ENCODE measurements around the gene KCNMB2. TPM values are rescaled to one million over a fixed set of nuclear protein-coding genes. Genes with fewer than 3 reads are reported as not detected.
A peak's percentile ranks its signal among the peaks of the same experiment; 100 is the strongest.
"Not testable (repeated sequence)": the region's sequence is repeated elsewhere in the genome, so short reads cannot be mapped to it uniquely, and the experiment has no call there.

Gene KCNMB2
- total and polyA plus RNA-seq, 4 donors, result 7.8 to 22.9 (median 15.9) TPM

DNA sequence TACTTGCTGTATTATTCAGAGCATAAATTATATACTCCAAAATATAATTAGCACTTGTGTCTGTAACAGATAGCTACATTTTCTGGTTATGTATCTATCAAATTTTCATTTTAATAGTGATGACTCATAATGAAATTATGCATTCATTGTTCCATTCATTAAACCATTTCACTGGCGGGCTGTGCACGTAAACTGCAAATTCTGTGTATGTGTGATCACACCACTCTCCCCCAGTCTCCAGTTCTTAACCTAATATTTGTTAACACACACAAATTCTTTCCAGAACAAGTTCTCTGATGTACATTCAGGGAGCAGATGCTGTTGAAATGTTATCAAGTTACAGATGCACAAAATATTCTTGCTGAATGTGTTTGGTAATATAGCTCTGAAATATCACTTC lies 3.8 kb upstream of the KCNMB2 start:
- Histone ChIP-seq H3K27me3 (ENCODE audit: control insufficient read depth, insufficient read depth, low read length) (no peaks in the 10 kb centered on the region), H3K4me1 (ENCODE audit: control insufficient read depth, insufficient read depth, low read length) (no peaks in the 10 kb centered on the region), H3K9me3 (ENCODE audit: control insufficient read depth, insufficient read depth, low read length) (no peaks in the 10 kb centered on the region), H3K36me3 (ENCODE audit: control insufficient read depth, insufficient read depth, low read length) (no peaks in the 10 kb centered on the region), H3K27ac (ENCODE audit: low read depth, low read length) (no peak overlapping the region), H3K4me3 (ENCODE audit: low read depth, low read length) (no peak overlapping the region)
- no peak for DNase-seq (ENCODE audit: low read depth in 4 of 6, low spot score in 6 of 6)
- WGBS (ENCODE audit: insufficient coverage), result no CpG with 5 or more reads among the region's 2 CpGs

DNA sequence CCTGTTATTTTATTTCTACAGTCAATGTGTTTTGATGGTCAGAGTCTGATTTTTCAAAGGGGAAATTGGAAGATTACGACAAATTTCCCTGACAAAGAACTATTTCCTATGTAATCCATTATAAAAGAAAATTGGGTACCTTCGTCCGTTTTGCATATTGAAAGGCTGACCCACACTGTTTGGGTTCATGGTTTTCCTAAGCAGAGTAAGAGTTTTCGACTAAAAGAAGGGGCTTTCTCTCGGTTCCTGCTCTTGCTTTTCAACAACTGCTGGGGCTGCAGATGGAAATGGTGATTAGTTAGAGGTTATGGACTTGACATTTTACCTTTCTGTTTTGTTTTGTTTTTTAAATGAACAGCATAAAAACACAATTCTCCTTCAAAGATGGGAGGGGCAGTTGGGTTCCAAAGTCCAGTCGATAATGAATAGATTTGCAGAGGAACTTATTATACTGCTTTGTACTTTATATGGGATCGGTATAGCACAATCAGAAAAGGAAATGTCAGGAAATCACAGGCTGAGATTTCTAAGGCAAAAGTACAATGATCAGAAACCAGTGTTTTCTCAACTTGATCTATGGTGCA lies 978 bp downstream of the KCNMB2 start:
- peak in 4 of 6 donors; percentile 12 to 66 (median 30) for DNase-seq (ENCODE audit: low read depth in 4 of 6, low spot score in 6 of 6)
- 24% methylated on average over 2 of the region's 7 CpGs for WGBS (ENCODE audit: insufficient coverage)
- H3K27ac ChIP-seq (ENCODE audit: low read depth, low read length), result peak overlapping the region; percentile 22

DNA sequence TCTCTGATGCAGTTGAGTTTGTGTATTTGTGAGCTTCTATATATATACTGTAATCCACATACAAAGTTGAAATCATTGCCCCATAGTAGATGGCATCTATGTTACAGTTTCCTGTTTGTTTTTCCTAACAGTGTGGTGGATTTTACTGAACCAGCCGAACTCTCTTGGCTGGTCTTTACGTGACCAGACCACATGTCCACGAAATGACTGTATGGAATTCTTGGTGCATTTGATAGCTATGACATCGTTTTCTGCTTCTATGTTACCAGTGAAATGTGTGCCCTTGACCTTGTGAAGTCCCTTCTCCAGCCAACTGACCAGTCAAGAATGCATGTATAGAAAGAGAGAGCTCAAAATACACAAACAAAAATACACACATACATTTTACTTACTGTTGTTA lies 1.8 kb downstream of the KCNMB2 start:
- H3K4me1 ChIP-seq (ENCODE audit: control insufficient read depth, insufficient read depth, low read length), result no peaks in the 10 kb centered on the region
- WGBS (ENCODE audit: insufficient coverage), result 80% methylated on average over 3 of the region's 4 CpGs
- peak overlapping the region; percentile 64 for H3K4me3 ChIP-seq (ENCODE audit: low read depth, low read length)
- no peak overlapping the region for H3K27ac ChIP-seq (ENCODE audit: low read depth, low read length)
- no peaks in the 10 kb centered on the region for H3K9me3 ChIP-seq (ENCODE audit: control insufficient read depth, insufficient read depth, low read length)
- H3K27me3 ChIP-seq (ENCODE audit: control insufficient read depth, insufficient read depth, low read length), result no peaks in the 10 kb centered on the region
- DNase-seq (ENCODE audit: low read depth in 4 of 6, low spot score in 6 of 6), result peak in 3 of 6 donors; percentile 6 to 44 (median 15)
- H3K36me3 ChIP-seq (ENCODE audit: control insufficient read depth, insufficient read depth, low read length), result no peaks in the 10 kb centered on the region

More for the DNA sequence above, 978 bp downstream of the KCNMB2 start:
- Histone ChIP-seq H3K9me3 (ENCODE audit: control insufficient read depth, insufficient read depth, low read length) (no peaks in the 10 kb centered on the region), H3K36me3 (ENCODE audit: control insufficient read depth, insufficient read depth, low read length) (no peaks in the 10 kb centered on the region), H3K4me3 (ENCODE audit: low read depth, low read length) (peak overlapping the region; percentile 64), H3K27me3 (ENCODE audit: control insufficient read depth, insufficient read depth, low read length) (no peaks in the 10 kb centered on the region), H3K4me1 (ENCODE audit: control insufficient read depth, insufficient read depth, low read length) (no peaks in the 10 kb centered on the region)

DNA sequence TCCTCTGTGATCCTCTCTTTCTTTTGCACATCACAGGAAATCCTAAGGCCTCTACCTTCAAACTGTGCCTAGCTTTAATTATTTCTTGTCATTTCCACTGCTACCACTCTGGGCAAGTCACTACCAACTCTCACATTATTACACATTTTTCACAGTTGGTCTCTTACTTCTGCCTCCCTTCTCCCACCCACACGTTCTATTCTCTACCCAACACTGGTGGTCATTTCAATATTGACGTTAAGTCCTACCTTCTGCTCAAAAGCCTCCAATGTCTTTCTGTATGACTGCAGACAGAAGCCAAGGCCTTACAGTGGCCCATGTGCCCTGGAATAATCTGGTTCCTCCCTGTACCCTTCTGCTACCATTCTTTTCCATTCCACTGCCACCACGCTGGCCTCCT lies 3.9 kb downstream of the KCNMB2 start:
- WGBS (ENCODE audit: insufficient coverage), result 91% methylated on average over 3 of the region's 3 CpGs
- H3K4me1 ChIP-seq (ENCODE audit: control insufficient read depth, insufficient read depth, low read length), result no peaks in the 10 kb centered on the region
- H3K27ac ChIP-seq (ENCODE audit: low read depth, low read length), result no peak overlapping the region
- no peaks in the 10 kb centered on the region for H3K9me3 ChIP-seq (ENCODE audit: control insufficient read depth, insufficient read depth, low read length)
- no peaks in the 10 kb centered on the region for H3K27me3 ChIP-seq (ENCODE audit: control insufficient read depth, insufficient read depth, low read length)
- no peaks in the 10 kb centered on the region for H3K36me3 ChIP-seq (ENCODE audit: control insufficient read depth, insufficient read depth, low read length)
- no peak overlapping the region for H3K4me3 ChIP-seq (ENCODE audit: low read depth, low read length)
- DNase-seq (ENCODE audit: low read depth in 4 of 6, low spot score in 6 of 6), result no peak

DNA sequence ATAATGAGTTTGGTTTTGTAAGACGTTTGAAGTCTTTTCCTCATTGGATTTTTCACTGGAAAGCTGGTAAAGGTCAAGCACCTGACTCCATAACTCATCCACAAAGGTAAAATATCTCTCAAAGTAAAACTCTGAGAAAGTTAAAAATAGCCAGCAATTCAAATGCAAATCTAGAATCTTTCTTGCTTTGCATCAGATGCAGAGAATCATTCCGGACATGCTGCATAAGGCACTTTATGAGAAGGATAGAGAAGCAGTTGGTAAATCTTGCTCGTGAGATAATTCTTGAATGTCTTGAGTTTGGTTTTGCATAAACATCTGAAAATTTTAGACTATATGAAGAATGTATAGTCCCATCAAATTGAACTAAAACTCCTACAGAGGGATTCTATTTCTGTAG lies 9.1 kb downstream of the KCNMB2 start:
- no CpG with 5 or more reads among the region's 3 CpGs for WGBS (ENCODE audit: insufficient coverage)
- Histone ChIP-seq H3K9me3 (ENCODE audit: control insufficient read depth, insufficient read depth, low read length) (no peaks in the 10 kb centered on the region), H3K4me3 (ENCODE audit: low read depth, low read length) (no peak overlapping the region), H3K36me3 (ENCODE audit: control insufficient read depth, insufficient read depth, low read length) (no peaks in the 10 kb centered on the region), H3K4me1 (ENCODE audit: control insufficient read depth, insufficient read depth, low read length) (no peaks in the 10 kb centered on the region), H3K27me3 (ENCODE audit: control insufficient read depth, insufficient read depth, low read length) (no peaks in the 10 kb centered on the region), H3K27ac (ENCODE audit: low read depth, low read length) (no peak overlapping the region)
- no peak for DNase-seq (ENCODE audit: low read depth in 4 of 6, low spot score in 6 of 6)

DNA sequence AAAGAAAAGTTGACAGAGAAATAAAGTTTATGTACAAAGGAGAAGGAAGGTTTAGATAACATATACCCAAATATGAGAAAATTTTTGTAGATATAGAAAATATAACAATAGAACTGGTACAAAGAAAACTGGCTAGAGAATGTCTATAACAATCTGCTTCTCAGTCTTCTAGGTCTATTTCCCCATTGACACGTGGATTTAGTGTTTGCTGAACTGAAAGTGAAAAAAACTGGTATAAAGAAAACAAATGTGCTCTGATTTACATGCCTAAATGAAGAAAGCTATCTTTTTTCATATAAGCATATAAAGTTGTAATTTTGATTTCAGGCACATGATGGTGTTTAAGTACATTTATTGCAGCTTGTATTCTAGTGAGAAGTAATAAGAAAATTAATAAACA lies 9.8 kb downstream of the KCNMB2 start:
- no peak overlapping the region for H3K4me3 ChIP-seq (ENCODE audit: low read depth, low read length)
- WGBS (ENCODE audit: insufficient coverage), result no CpG with 5 or more reads among the region's 1 CpG

DNA sequence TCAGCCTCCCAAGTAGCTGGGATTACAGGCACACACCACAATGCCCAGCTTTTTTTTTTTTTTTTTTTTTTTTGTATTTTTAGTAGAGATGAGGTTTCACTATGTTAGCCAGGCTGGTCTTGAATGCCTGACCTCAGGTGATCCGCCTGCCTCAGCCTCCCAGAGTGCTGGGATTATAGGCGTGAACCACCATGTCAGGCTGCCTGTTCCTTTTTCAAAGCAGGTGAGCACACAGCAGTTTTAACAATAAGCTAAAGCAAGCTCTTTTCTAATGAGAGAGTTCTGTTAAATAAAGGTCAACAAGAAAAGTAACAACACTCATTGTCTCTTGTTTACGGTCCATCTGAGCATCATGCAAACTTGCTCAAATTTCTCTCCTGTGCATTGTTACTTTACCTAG lies 13.2 kb downstream of the KCNMB2 start:
- not testable (repeated sequence) for H3K27me3 ChIP-seq (ENCODE audit: control insufficient read depth, insufficient read depth, low read length); DNase-seq (ENCODE audit: low read depth in 4 of 6, low spot score in 6 of 6); H3K4me1 ChIP-seq (ENCODE audit: control insufficient read depth, insufficient read depth, low read length); H3K4me3 ChIP-seq (ENCODE audit: low read depth, low read length); H3K9me3 ChIP-seq (ENCODE audit: control insufficient read depth, insufficient read depth, low read length); H3K27ac ChIP-seq (ENCODE audit: low read depth, low read length); H3K36me3 ChIP-seq (ENCODE audit: control insufficient read depth, insufficient read depth, low read length)
- 86% methylated on average over 1 of the region's 3 CpGs for WGBS (ENCODE audit: insufficient coverage)

More for the DNA sequence above, 9.8 kb downstream of the KCNMB2 start:
- H3K27me3 ChIP-seq (ENCODE audit: control insufficient read depth, insufficient read depth, low read length), result no peaks in the 10 kb centered on the region
- H3K27ac ChIP-seq (ENCODE audit: low read depth, low read length), result no peak overlapping the region
- no peaks in the 10 kb centered on the region for H3K4me1 ChIP-seq (ENCODE audit: control insufficient read depth, insufficient read depth, low read length)
- no peak for DNase-seq (ENCODE audit: low read depth in 4 of 6, low spot score in 6 of 6)
- H3K36me3 ChIP-seq (ENCODE audit: control insufficient read depth, insufficient read depth, low read length), result no peaks in the 10 kb centered on the region
- no peaks in the 10 kb centered on the region for H3K9me3 ChIP-seq (ENCODE audit: control insufficient read depth, insufficient read depth, low read length)

DNA sequence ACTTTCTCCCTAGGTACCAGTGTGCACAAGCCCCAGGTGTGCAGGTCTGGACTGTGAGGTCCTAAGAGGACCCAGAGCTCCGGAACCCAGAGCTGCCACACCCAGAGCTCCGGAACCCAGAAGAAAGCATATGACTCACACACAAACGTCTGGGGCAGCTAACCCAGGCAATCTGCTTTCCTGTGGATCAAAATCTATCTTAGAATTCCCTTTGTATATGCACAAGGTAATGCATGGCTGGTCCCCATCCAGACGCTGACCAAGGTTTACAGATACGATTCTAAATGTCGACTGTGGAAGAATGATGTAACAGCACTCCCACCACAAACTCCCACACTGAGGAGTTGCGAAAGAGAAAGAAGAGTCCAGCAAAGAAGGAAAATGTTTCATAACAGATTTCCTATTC lies 15.7 kb downstream of the KCNMB2 start:
- H3K4me1 ChIP-seq (ENCODE audit: control insufficient read depth, insufficient read depth, low read length), result no peaks in the 10 kb centered on the region
- H3K4me3 ChIP-seq (ENCODE audit: low read depth, low read length), result no peak overlapping the region
- no peak for DNase-seq (ENCODE audit: low read depth in 4 of 6, low spot score in 6 of 6)
- H3K27me3 ChIP-seq (ENCODE audit: control insufficient read depth, insufficient read depth, low read length), result no peaks in the 10 kb centered on the region
- WGBS (ENCODE audit: insufficient coverage), result 83% methylated on average over 1 of the region's 7 CpGs
- H3K36me3 ChIP-seq (ENCODE audit: control insufficient read depth, insufficient read depth, low read length), result no peaks in the 10 kb centered on the region
- H3K9me3 ChIP-seq (ENCODE audit: control insufficient read depth, insufficient read depth, low read length), result no peaks in the 10 kb centered on the region
- no peak overlapping the region for H3K27ac ChIP-seq (ENCODE audit: low read depth, low read length)

DNA sequence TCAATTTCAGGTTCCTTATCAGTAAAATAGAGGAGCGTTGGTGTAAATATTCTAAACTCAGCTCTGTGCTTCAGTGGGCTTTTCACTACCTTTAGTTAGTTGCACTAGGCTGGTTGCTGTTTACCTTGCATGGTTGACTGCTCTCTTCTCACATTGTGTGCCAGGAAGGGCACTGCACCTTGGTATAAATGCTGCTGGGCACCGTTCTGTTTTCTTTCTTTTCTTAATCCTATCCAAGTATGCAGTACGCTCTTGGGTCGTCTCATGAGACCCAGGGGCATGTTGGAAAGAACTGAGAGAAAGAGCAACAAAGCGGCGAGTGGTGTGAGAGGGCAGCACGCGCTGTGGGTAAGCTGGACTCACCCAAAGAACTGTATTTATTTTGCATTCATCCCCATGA lies 22.4 kb downstream of the KCNMB2 start:
- Histone ChIP-seq H3K9me3 (ENCODE audit: control insufficient read depth, insufficient read depth, low read length) (no peaks in the 10 kb centered on the region), H3K4me3 (ENCODE audit: low read depth, low read length) (no peak overlapping the region)
- DNase-seq (ENCODE audit: low read depth in 4 of 6, low spot score in 6 of 6), result no peak

DNA sequence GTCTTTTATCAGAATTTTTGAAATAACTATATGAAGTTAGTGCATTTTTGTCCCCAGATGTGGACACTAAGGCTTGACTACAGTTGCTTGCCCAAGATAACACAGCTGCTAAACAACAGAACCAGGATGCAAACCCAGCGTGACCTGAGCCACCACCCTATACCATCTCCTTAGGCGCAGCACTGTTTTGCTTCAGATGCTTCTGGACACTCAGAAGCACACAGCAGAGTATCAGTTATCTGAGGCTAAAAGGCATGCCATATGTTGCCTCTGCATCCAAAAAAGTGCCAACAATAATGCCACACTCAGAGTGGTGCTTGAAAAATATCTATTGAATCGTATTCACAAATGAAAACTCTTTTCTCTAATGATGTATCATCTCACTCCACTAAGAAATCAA lies 24.5 kb downstream of the KCNMB2 start:
- H3K4me1 ChIP-seq (ENCODE audit: control insufficient read depth, insufficient read depth, low read length), result no peaks in the 10 kb centered on the region
- no peak overlapping the region for H3K27ac ChIP-seq (ENCODE audit: low read depth, low read length)
- H3K9me3 ChIP-seq (ENCODE audit: control insufficient read depth, insufficient read depth, low read length), result no peaks in the 10 kb centered on the region
- WGBS (ENCODE audit: insufficient coverage), result 100% methylated on average over 1 of the region's 3 CpGs
- DNase-seq (ENCODE audit: low read depth in 4 of 6, low spot score in 6 of 6), result no peak
- H3K36me3 ChIP-seq (ENCODE audit: control insufficient read depth, insufficient read depth, low read length), result no peaks in the 10 kb centered on the region
- no peak overlapping the region for H3K4me3 ChIP-seq (ENCODE audit: low read depth, low read length)
- H3K27me3 ChIP-seq (ENCODE audit: control insufficient read depth, insufficient read depth, low read length), result no peaks in the 10 kb centered on the region

More for the DNA sequence above, 22.4 kb downstream of the KCNMB2 start:
- H3K4me1 ChIP-seq (ENCODE audit: control insufficient read depth, insufficient read depth, low read length), result no peaks in the 10 kb centered on the region
- WGBS (ENCODE audit: insufficient coverage), result 52% methylated on average over 2 of the region's 8 CpGs
- H3K27me3 ChIP-seq (ENCODE audit: control insufficient read depth, insufficient read depth, low read length), result no peaks in the 10 kb centered on the region
- no peak overlapping the region for H3K27ac ChIP-seq (ENCODE audit: low read depth, low read length)
- no peaks in the 10 kb centered on the region for H3K36me3 ChIP-seq (ENCODE audit: control insufficient read depth, insufficient read depth, low read length)
